ENCODE measurements around the gene MBL2. TPM values are rescaled to one million over a fixed set of nuclear protein-coding genes. Genes with fewer than 3 reads are reported as not detected.

Gene MBL2
- total RNA-seq, 2 donors from 2014 or later = not detected

DNA sequence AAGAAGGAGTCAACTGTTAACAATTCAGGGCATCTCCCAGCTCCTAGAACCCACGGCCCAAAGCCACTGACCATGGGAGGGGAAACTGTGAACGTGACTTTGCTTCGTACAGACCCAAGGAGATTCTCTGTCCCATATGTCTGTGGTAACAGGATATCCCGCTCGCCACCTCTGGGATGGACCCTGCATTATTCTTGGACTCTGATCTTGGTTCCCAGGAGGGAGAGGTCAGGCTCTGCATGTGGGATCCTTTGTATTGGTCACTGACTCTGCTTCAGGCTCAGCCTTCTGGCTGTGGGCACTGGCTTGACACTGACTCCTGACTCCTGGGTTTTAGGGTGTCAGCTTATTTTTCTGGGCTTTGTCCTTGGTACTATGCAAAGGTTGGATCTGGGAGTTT is 13.5 kb upstream of the MBL2 start:
- H3K36me3 Mint-ChIP-seq (ENCODE audit: low read depth) = no peaks in the 10 kb centered on the region
- no peak overlapping the region for H3K27ac Mint-ChIP-seq
- H3K4me3 Mint-ChIP-seq = no peak overlapping the region
- no peaks in the 10 kb centered on the region for H3K9me3 Mint-ChIP-seq
- Histone ChIP-seq H3K27ac (ENCODE audit: low read depth, low read length) (no peak overlapping the region), H3K9me3 (ENCODE audit: control insufficient read depth, low read length) (no peaks in the 10 kb centered on the region), H3K9ac (ENCODE audit: extremely low read depth, low read length, poor library complexity, severe bottlenecking) (no peak overlapping the region), H3K27me3 (ENCODE audit: control insufficient read depth, insufficient read depth, low read length, poor library complexity, severe bottlenecking) (no peaks in the 10 kb centered on the region), H3K4me3 (ENCODE audit: low read length) (no peak overlapping the region), H3K36me3 (ENCODE audit: control insufficient read depth, insufficient read depth, low read length) (no peaks in the 10 kb centered on the region), H3K4me1 (ENCODE audit: control insufficient read depth, insufficient read depth, low read length) (no peaks in the 10 kb centered on the region)
- 93 to 98% methylated on average over 4 to 5 of the region's 5 CpGs for WGBS, 2 experiments (ENCODE audit: insufficient coverage in 1 of 2, insufficient read length in 1 of 2)
- no peaks in the 10 kb centered on the region for H3K27me3 Mint-ChIP-seq (ENCODE audit: insufficient read depth)
- H3K4me1 Mint-ChIP-seq = no peaks in the 10 kb centered on the region
- DNase-seq = no peak
- TF ChIP-seq, protein P1, sequence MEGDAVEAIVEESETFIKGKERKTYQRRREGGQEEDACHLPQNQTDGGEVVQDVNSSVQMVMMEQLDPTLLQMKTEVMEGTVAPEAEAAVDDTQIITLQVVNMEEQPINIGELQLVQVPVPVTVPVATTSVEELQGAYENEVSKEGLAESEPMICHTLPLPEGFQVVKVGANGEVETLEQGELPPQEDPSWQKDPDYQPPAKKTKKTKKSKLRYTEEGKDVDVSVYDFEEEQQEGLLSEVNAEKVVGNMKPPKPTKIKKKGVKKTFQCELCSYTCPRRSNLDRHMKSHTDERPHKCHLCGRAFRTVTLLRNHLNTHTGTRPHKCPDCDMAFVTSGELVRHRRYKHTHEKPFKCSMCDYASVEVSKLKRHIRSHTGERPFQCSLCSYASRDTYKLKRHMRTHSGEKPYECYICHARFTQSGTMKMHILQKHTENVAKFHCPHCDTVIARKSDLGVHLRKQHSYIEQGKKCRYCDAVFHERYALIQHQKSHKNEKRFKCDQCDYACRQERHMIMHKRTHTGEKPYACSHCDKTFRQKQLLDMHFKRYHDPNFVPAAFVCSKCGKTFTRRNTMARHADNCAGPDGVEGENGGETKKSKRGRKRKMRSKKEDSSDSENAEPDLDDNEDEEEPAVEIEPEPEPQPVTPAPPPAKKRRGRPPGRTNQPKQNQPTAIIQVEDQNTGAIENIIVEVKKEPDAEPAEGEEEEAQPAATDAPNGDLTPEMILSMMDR (conservative IDR thresholded peaks at IDR 0.05) = no peak

DNA sequence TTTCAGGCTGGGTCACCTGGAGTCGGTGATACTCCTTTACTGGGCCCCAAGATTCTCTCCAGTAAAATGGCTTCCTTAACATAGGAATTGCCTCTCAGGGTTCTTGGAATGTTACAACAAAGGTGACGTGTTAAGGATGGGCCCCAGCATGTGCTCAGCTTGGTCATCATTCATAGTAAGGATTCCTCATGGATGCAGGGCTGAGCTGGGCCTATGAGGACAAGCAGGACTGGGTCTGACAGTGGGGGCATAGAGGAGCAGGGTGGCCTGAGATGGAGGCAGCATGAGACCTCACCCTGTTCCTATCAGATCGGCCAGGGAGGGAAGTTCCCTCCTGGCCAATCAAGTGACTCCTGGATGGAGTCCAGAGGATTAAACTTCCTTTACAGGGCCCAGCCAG is 12.8 kb upstream of the MBL2 start:
- no peak overlapping the region for H3K9ac ChIP-seq (ENCODE audit: extremely low read depth, low read length, poor library complexity, severe bottlenecking)
- H3K4me1 Mint-ChIP-seq = no peaks in the 10 kb centered on the region
- no peaks in the 10 kb centered on the region for H3K36me3 Mint-ChIP-seq (ENCODE audit: low read depth)
- no peaks in the 10 kb centered on the region for H3K4me1 ChIP-seq (ENCODE audit: control insufficient read depth, insufficient read depth, low read length)
- no peaks in the 10 kb centered on the region for H3K36me3 ChIP-seq (ENCODE audit: control insufficient read depth, insufficient read depth, low read length)
- no peaks in the 10 kb centered on the region for H3K9me3 ChIP-seq (ENCODE audit: control insufficient read depth, low read length)
- no peak overlapping the region for H3K27ac ChIP-seq (ENCODE audit: low read depth, low read length)
- WGBS, 2 experiments (ENCODE audit: insufficient coverage in 1 of 2, insufficient read length in 1 of 2) = 76 to 79% methylated on average over 2 to 3 of the region's 3 CpGs
- H3K4me3 ChIP-seq (ENCODE audit: low read length) = no peak overlapping the region
- no peak for DNase-seq
- TF ChIP-seq, protein P1 (conservative IDR thresholded peaks at IDR 0.05) = no peak
- H3K27ac Mint-ChIP-seq = no peak overlapping the region
- H3K9me3 Mint-ChIP-seq = no peaks in the 10 kb centered on the region
- no peaks in the 10 kb centered on the region for H3K27me3 ChIP-seq (ENCODE audit: control insufficient read depth, insufficient read depth, low read length, poor library complexity, severe bottlenecking)
- H3K4me3 Mint-ChIP-seq = no peak overlapping the region
- no peaks in the 10 kb centered on the region for H3K27me3 Mint-ChIP-seq (ENCODE audit: insufficient read depth)

DNA sequence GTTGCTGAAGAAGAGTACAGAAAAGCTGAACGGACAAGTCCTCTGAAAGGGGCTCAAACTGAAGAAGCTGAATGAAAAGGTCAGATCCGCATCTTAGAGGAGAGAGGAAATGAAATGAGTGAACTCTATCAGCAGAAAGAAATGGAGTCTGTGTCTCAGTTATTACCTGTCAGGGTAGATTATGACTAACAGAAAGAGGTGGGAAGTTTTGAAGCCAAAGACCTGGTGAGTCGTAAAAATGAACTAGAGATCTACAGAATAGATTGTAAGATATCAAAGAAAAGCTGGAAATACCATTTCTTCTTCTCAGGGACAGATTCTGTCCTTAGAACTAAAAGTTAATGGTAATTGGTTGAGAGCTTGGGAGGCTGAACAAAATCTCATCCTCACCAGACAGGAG is 11.1 kb upstream of the MBL2 start:
- H3K27ac Mint-ChIP-seq = no peak overlapping the region
- Histone ChIP-seq H3K9ac (ENCODE audit: extremely low read depth, low read length, poor library complexity, severe bottlenecking) (no peak overlapping the region), H3K4me3 (ENCODE audit: low read length) (no peak overlapping the region), H3K27ac (ENCODE audit: low read depth, low read length) (no peak overlapping the region), H3K27me3 (ENCODE audit: control insufficient read depth, insufficient read depth, low read length, poor library complexity, severe bottlenecking) (no peaks in the 10 kb centered on the region), H3K4me1 (ENCODE audit: control insufficient read depth, insufficient read depth, low read length) (no peaks in the 10 kb centered on the region), H3K36me3 (ENCODE audit: control insufficient read depth, insufficient read depth, low read length) (no peaks in the 10 kb centered on the region), H3K9me3 (ENCODE audit: control insufficient read depth, low read length) (no peaks in the 10 kb centered on the region)
- H3K9me3 Mint-ChIP-seq = no peaks in the 10 kb centered on the region
- H3K36me3 Mint-ChIP-seq (ENCODE audit: low read depth) = no peaks in the 10 kb centered on the region
- H3K4me1 Mint-ChIP-seq = no peaks in the 10 kb centered on the region
- no peaks in the 10 kb centered on the region for H3K27me3 Mint-ChIP-seq (ENCODE audit: insufficient read depth)
- WGBS, 2 experiments (ENCODE audit: insufficient coverage in 1 of 2, insufficient read length in 1 of 2) = 88 to 92% methylated on average over 3 of the region's 3 CpGs
- no peak for DNase-seq
- TF ChIP-seq, protein P1 (conservative IDR thresholded peaks at IDR 0.05) = no peak
- H3K4me3 Mint-ChIP-seq = no peak overlapping the region

Data from endodermal cell (in vitro differentiated cells).